Ishikawa (cell line): ENCODE measurements around the gene FGFR1OP2.

Experiments
- CEBPB ChIP-seq: IDR thresholded peaks from 2 replicates; pipeline ENCODE4 v1.6.1; 2012
- EP300 ChIP-seq: IDR thresholded peaks from 2 replicates; pipeline ENCODE4 v1.6.1; 2012; ENCODE audit warnings: borderline replicate concordance
- NFIC ChIP-seq: IDR thresholded peaks from 2 replicates; pipeline ENCODE4 v1.6.1; 2012
- RAD21 ChIP-seq: IDR thresholded peaks from 2 replicates; pipeline ENCODE4 v1.6.1; 2012; ENCODE audit warnings: low read depth
- YY1 ChIP-seq: IDR thresholded peaks from 2 replicates; pipeline ENCODE4 v1.6.1; 2012; ENCODE audit warnings: low read depth
- TF ChIP-seq, protein P1 (sequence below): IDR thresholded peaks from 2 replicates; pipeline ENCODE4 v1.6.1; 2012; ENCODE audit warnings: low read depth, mild to moderate bottlenecking

DNA sequence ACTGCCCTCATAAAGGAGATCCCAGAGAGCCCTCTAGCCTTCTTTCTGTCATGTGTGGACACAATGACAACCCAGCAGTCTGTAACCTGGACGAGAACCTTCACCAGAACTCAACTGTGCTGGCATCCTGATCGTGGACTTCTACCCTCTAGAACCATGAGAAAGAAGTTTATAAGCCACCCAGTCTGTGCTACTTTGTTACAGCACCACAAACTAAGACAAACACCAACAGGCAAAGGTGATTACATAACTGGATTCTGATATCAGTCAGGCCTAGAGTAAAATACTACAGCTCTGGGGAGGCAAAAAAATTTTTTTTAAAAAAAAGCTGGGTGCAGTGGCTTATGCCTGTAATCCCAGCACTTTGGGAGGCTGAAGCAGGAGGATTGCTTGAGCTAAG, 57.4 kb downstream of the FGFR1OP2 start:
- TF ChIP-seq YY1 (no peak), EP300 (no peak), CEBPB (no peak), NFIC (no peak), RAD21 (no peak)
- TF ChIP-seq, protein P1, sequence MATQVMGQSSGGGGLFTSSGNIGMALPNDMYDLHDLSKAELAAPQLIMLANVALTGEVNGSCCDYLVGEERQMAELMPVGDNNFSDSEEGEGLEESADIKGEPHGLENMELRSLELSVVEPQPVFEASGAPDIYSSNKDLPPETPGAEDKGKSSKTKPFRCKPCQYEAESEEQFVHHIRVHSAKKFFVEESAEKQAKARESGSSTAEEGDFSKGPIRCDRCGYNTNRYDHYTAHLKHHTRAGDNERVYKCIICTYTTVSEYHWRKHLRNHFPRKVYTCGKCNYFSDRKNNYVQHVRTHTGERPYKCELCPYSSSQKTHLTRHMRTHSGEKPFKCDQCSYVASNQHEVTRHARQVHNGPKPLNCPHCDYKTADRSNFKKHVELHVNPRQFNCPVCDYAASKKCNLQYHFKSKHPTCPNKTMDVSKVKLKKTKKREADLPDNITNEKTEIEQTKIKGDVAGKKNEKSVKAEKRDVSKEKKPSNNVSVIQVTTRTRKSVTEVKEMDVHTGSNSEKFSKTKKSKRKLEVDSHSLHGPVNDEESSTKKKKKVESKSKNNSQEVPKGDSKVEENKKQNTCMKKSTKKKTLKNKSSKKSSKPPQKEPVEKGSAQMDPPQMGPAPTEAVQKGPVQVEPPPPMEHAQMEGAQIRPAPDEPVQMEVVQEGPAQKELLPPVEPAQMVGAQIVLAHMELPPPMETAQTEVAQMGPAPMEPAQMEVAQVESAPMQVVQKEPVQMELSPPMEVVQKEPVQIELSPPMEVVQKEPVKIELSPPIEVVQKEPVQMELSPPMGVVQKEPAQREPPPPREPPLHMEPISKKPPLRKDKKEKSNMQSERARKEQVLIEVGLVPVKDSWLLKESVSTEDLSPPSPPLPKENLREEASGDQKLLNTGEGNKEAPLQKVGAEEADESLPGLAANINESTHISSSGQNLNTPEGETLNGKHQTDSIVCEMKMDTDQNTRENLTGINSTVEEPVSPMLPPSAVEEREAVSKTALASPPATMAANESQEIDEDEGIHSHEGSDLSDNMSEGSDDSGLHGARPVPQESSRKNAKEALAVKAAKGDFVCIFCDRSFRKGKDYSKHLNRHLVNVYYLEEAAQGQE = no peak
